ENCODE data around the gene PTPRK.

GRCh38 chr6:127990074-127990473 is 530.3 kb downstream of the PTPRK start:
- TF ChIP-seq CTCF (IDR thresholded peaks at IDR 0.05) (no peak), EP300 (IDR thresholded peaks at IDR 0.05) (no peak)

All from suprapubic skin (tissue), 3 donors.